GM04503 (cell line): ENCODE results near the gene RASA3.
"Not testable (repeated sequence)": the region's sequence is repeated elsewhere in the genome, so short reads cannot be mapped to it uniquely, and the experiment has no call there.

ENCODE experiments used
- DNase-seq: peaks from one replicate; pipeline ENCODE4 v3.0.0-alpha.2; 2012; ENCODE audit warnings: low read depth

The RASA3 gene

GRCh38 chr13:114081761-114082681 lies 50.4 kb downstream of the RASA3 start:
- DNase-seq = no peak

- no peak for DNase-seq
These were observed 51.5 kb downstream of the RASA3 start for GRCh38 chr13:114080739-114081561.

GRCh38 chr13:114079601-114080536 lies 52.6 kb downstream of the RASA3 start:
- DNase-seq = no peak

- DNase-seq = no peak
These were observed 53.7 kb downstream of the RASA3 start for GRCh38 chr13:114078461-114079451.

GRCh38 chr13:114077933-114078325 lies 54.5 kb downstream of the RASA3 start:
- DNase-seq = no peak

GRCh38 chr13:114077099-114077932 lies 55.1 kb downstream of the RASA3 start:
- DNase-seq = no peak

GRCh38 chr13:114076329-114077090 lies 55.9 kb downstream of the RASA3 start:
- DNase-seq = no peak

GRCh38 chr13:114075811-114076210 lies 56.6 kb downstream of the RASA3 start:
- not testable (repeated sequence) for DNase-seq

GRCh38 chr13:114074671-114075315 lies 57.6 kb downstream of the RASA3 start:
- no peak for DNase-seq

- no peak for DNase-seq
These were observed 58.4 kb downstream of the RASA3 start for GRCh38 chr13:114073881-114074612.

GRCh38 chr13:114072421-114072820 lies 60.0 kb downstream of the RASA3 start:
- DNase-seq = no peak

- DNase-seq = no peak
These were observed 60.4 kb downstream of the RASA3 start for GRCh38 chr13:114071991-114072390.

GRCh38 chr13:114071410-114071809 lies 61.0 kb downstream of the RASA3 start:
- DNase-seq = no peak

- DNase-seq = no peak
These were observed 62.2 kb downstream of the RASA3 start for GRCh38 chr13:114070098-114070799.

GRCh38 chr13:114069376-114070097 lies 62.9 kb downstream of the RASA3 start:
- no peak for DNase-seq

GRCh38 chr13:114068656-114069318 lies 63.6 kb downstream of the RASA3 start:
- DNase-seq = peak; percentile 56
